COLO668 (cell line): Measurements from ENCODE around the gene CFAP92.

ENCODE experiments used
- DNase-seq: peaks from one replicate; lab custom pipeline; 2025; ENCODE audit not compliant: unreplicated experiment; lab: John Stamatoyannopoulos, UW

The CFAP92 gene

GRCh38 chr3:129026728-129027543, 33.1 kb upstream of the CFAP92 start:
- peak; percentile 77 for DNase-seq

GRCh38 chr3:129025691-129026435, 32.0 kb upstream of the CFAP92 start:
- no peak for DNase-seq

GRCh38 chr3:129025108-129025507, 31.2 kb upstream of the CFAP92 start:
- no peak for DNase-seq

GRCh38 chr3:129023909-129024308, 30.0 kb upstream of the CFAP92 start:
- peak; percentile 3 for DNase-seq

- no peak for DNase-seq
These were observed 29.1 kb upstream of the CFAP92 start for GRCh38 chr3:129023008-129023358.

GRCh38 chr3:129022114-129023007, 28.5 kb upstream of the CFAP92 start:
- no peak for DNase-seq

- no peak for DNase-seq
These were observed 27.3 kb upstream of the CFAP92 start for GRCh38 chr3:129021140-129021551.

- DNase-seq: no peak
These were observed 26.8 kb upstream of the CFAP92 start for GRCh38 chr3:129020691-129021090.

- no peak for DNase-seq
These were observed 25.4 kb upstream of the CFAP92 start for GRCh38 chr3:129019266-129019665.

GRCh38 chr3:129018751-129019150, 24.9 kb upstream of the CFAP92 start:
- DNase-seq: no peak

GRCh38 chr3:129018271-129018670, 24.4 kb upstream of the CFAP92 start:
- no peak for DNase-seq

- DNase-seq: no peak
These were observed 23.6 kb upstream of the CFAP92 start for GRCh38 chr3:129017484-129017899.

GRCh38 chr3:129016720-129017483, 23.0 kb upstream of the CFAP92 start:
- no peak for DNase-seq

- peak; percentile 87 for DNase-seq
These were observed 22.5 kb upstream of the CFAP92 start for GRCh38 chr3:129016356-129016719.

- DNase-seq: no peak
These were observed 21.7 kb upstream of the CFAP92 start for GRCh38 chr3:129015388-129016105.

- DNase-seq: no peak
These were observed 21.0 kb upstream of the CFAP92 start for GRCh38 chr3:129014793-129015345.

GRCh38 chr3:129014148-129014547, 20.3 kb upstream of the CFAP92 start:
- no peak for DNase-seq

- no peak for DNase-seq
These were observed 19.6 kb upstream of the CFAP92 start for GRCh38 chr3:129013491-129013891.

- no peak for DNase-seq
These were observed 16.6 kb upstream of the CFAP92 start for GRCh38 chr3:129010310-129010956.
